ENCODE measurements around the gene FAM110A.
"Not testable (repeated sequence)": the region's sequence is repeated elsewhere in the genome, so short reads cannot be mapped to it uniquely, and the experiment has no call there.

FAM110A gene

GRCh38 chr20:801678-802077, 31.8 kb upstream of the FAM110A start:
- in situ Hi-C loops (cut with MboI; ENCODE audit: low pct_unique_long_range_greater_than_20kb, low sequenced_read_pairs, unreplicated experiment) = loop anchor here (25.0 kb wide), 1 partner anchor 411 kb away; the partner anchor contains the start of gene C20orf202
- no peak for TF ChIP-seq CTCF (IDR thresholded peaks at IDR 0.05; ENCODE audit: extremely low read depth, insufficient read depth, missing control alignments)
- no peak for DNase-seq (ENCODE audit: low spot score)

GRCh38 chr20:805713-806112, 27.8 kb upstream of the FAM110A start:
- TF ChIP-seq CTCF (IDR thresholded peaks at IDR 0.05; ENCODE audit: extremely low read depth, insufficient read depth, missing control alignments) = no peak
- in situ Hi-C loops (cut with MboI; ENCODE audit: low pct_unique_long_range_greater_than_20kb, low sequenced_read_pairs, unreplicated experiment) = loop anchor here (25.0 kb wide), 1 partner anchor 407 kb away; the partner anchor contains the start of gene C20orf202
- no peak for DNase-seq (ENCODE audit: low spot score)

- in situ Hi-C loops (cut with MboI; ENCODE audit: low pct_unique_long_range_greater_than_20kb, low sequenced_read_pairs, unreplicated experiment) = loop anchor here (25.0 kb wide), 1 partner anchor 400 kb away; the partner anchor contains the start of gene C20orf202
- not testable (repeated sequence) for DNase-seq (ENCODE audit: low spot score)
These were observed 21.6 kb upstream of the FAM110A start for GRCh38 chr20:811776-812434.

GRCh38 chr20:812435-812814, 21.1 kb upstream of the FAM110A start:
- DNase-seq (ENCODE audit: low spot score) = not testable (repeated sequence)
- in situ Hi-C loops (cut with MboI; ENCODE audit: low pct_unique_long_range_greater_than_20kb, low sequenced_read_pairs, unreplicated experiment) = loop anchor here (25.0 kb wide), 1 partner anchor 400 kb away; the partner anchor contains the start of gene C20orf202

GRCh38 chr20:813390-813789, 20.1 kb upstream of the FAM110A start:
- no peak for TF ChIP-seq CTCF (IDR thresholded peaks at IDR 0.05; ENCODE audit: extremely low read depth, insufficient read depth, missing control alignments)
- no peak for DNase-seq (ENCODE audit: low spot score)
- in situ Hi-C loops (cut with MboI; ENCODE audit: low pct_unique_long_range_greater_than_20kb, low sequenced_read_pairs, unreplicated experiment) = loop anchor here (25.0 kb wide), 1 partner anchor 399 kb away; the partner anchor contains the start of gene C20orf202

- no peak for TF ChIP-seq CTCF (IDR thresholded peaks at IDR 0.05; ENCODE audit: extremely low read depth, insufficient read depth, missing control alignments)
- in situ Hi-C loops (cut with MboI; ENCODE audit: low pct_unique_long_range_greater_than_20kb, low sequenced_read_pairs, unreplicated experiment) = loop anchor here (5.0 to 25.0 kb wide), 2 partner anchors 142 to 397 kb away; partner anchors contain the start of gene C20orf202
- no peak for DNase-seq (ENCODE audit: low spot score)
These were observed 18.3 kb upstream of the FAM110A start for GRCh38 chr20:815226-815625.

- peak; percentile 98 for TF ChIP-seq CTCF (IDR thresholded peaks at IDR 0.05; ENCODE audit: extremely low read depth, insufficient read depth, missing control alignments)
- DNase-seq (ENCODE audit: low spot score) = peak; percentile 82
- in situ Hi-C loops (cut with MboI; ENCODE audit: low pct_unique_long_range_greater_than_20kb, low sequenced_read_pairs, unreplicated experiment) = loop anchor here (5.0 to 25.0 kb wide), 2 partner anchors 141 to 396 kb away; partner anchors contain the start of gene C20orf202
These were observed 17.5 kb upstream of the FAM110A start for GRCh38 chr20:815914-816606.
